Measurements from ENCODE around the gene ITIH3.

DNA sequence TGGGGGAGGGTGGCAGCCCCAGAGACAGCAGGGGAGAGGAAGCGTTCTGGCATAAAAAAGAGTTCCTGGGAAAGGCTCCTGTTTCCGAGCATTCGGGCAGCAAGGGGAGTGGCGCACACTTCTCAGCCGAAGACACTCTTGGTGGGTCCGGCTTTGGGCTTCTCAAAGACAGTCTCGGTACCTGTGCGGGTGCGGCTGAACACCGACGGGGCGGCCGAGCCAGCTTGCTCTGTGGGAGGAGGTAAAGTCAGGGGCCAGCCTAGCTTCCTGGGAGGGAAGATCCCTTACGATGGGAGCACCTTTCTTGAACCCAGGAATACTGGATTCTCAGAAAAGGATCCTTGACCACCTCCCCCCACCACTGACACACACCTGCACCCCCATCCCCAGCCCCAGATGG is 38.6 kb downstream of the ITIH3 start:
- TF ChIP-seq, protein P1, sequence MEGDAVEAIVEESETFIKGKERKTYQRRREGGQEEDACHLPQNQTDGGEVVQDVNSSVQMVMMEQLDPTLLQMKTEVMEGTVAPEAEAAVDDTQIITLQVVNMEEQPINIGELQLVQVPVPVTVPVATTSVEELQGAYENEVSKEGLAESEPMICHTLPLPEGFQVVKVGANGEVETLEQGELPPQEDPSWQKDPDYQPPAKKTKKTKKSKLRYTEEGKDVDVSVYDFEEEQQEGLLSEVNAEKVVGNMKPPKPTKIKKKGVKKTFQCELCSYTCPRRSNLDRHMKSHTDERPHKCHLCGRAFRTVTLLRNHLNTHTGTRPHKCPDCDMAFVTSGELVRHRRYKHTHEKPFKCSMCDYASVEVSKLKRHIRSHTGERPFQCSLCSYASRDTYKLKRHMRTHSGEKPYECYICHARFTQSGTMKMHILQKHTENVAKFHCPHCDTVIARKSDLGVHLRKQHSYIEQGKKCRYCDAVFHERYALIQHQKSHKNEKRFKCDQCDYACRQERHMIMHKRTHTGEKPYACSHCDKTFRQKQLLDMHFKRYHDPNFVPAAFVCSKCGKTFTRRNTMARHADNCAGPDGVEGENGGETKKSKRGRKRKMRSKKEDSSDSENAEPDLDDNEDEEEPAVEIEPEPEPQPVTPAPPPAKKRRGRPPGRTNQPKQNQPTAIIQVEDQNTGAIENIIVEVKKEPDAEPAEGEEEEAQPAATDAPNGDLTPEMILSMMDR (conservative IDR thresholded peaks at IDR 0.05; ENCODE audit: low read depth, low read length) = no peak
- TF ChIP-seq EZH2 (IDR thresholded peaks at IDR 0.05; ENCODE audit: borderline replicate concordance, low read depth, low read length, poor library complexity, severe bottlenecking) = no peak

Measured in A673 (cell line).